Activated CD4-positive, alpha-beta T cell treated with anti-CD3 and anti-CD28 coated beads, Interleukin-2, amount 10 ng/mL, durations not matched to agents 7 days and 5 days (primary cell): ENCODE results near the gene AMBN. TPM values are rescaled to one million over a fixed set of nuclear protein-coding genes. Genes with fewer than 3 reads are reported as not detected.
"Not testable (repeated sequence)": the region's sequence is repeated elsewhere in the genome, so short reads cannot be mapped to it uniquely, and the experiment has no call there.

Experiments used
- CTCF ChIA-PET: fragments of 350-600 bp; sonication (Branson Sonifier 250); formaldehyde crosslinking; loops from one replicate; lab custom pipeline; 2021; ENCODE audit warnings: antibody characterized with exemption; lab: Charles Lee
- POLR2A ChIA-PET: fragments of 350-600 bp; sonication (Branson Sonifier 250); formaldehyde crosslinking; loops from one replicate; lab custom pipeline; 2021; ENCODE audit warnings: antibody characterized with exemption; lab: Charles Lee
- DNase-seq: peaks from one replicate; pipeline ENCODE4 v3.0.0-alpha.2; 2020
- H3K27ac Mint-ChIP-seq: one replicate; pipeline ENCODE4 v1.8.0; 2021; ENCODE audit warnings: mild to moderate bottlenecking, moderate library complexity, mixed read lengths
- H3K27me3 Mint-ChIP-seq: one replicate; pipeline ENCODE4 v1.8.0; 2021; ENCODE audit warnings: mixed read lengths
- H3K36me3 Mint-ChIP-seq: one replicate; pipeline ENCODE4 v1.8.0; 2021; ENCODE audit warnings: low read depth, mixed read lengths
- H3K4me1 Mint-ChIP-seq: one replicate; pipeline ENCODE4 v1.8.0; 2021; ENCODE audit warnings: mixed read lengths
- H3K4me3 Mint-ChIP-seq: one replicate; pipeline ENCODE4 v1.8.0; 2021; ENCODE audit warnings: mild to moderate bottlenecking, moderate library complexity, mixed read lengths
- H3K9me3 Mint-ChIP-seq: one replicate; pipeline ENCODE4 v1.8.0; 2021; ENCODE audit warnings: mixed read lengths
- total RNA-seq, 2 experiments: library from RNA; stranded (reverse); gene quantifications; one replicate each; pipeline ENCODE4 v1.2.3, GENCODE V29; 2021

The AMBN gene
- total RNA-seq, 2 experiments from 2014 or later: not detected

DNA sequence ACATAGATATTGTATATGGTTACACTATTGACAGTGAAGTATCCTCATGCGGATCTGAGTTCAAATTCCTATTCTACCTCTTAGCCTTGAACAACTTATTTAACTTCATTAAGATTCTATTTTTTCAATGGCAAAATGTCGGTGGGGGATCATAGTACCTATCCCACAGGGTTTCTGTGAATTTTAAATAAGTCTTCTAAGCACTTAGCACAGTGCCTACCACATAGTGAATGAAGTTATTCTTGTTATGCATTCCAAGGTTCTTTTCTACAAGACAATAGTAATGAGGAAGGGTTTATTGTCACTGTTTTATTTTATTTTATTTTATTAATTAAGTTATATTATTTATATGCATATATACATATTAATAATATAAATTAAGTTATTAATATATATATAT is 27.7 kb downstream of the AMBN start:
- Mint-ChIP-seq H3K27me3 (peaks cover 4% of the 10 kb centered on the region), H3K4me1 (no peaks in the 10 kb centered on the region), H3K9me3 (no peaks in the 10 kb centered on the region), H3K27ac (no peak overlapping the region), H3K36me3 (no peaks in the 10 kb centered on the region), H3K4me3 (no peak overlapping the region)
- ChIA-PET CTCF (no interaction called here), POLR2A (no interaction called here)
- DNase-seq: no peak

DNA sequence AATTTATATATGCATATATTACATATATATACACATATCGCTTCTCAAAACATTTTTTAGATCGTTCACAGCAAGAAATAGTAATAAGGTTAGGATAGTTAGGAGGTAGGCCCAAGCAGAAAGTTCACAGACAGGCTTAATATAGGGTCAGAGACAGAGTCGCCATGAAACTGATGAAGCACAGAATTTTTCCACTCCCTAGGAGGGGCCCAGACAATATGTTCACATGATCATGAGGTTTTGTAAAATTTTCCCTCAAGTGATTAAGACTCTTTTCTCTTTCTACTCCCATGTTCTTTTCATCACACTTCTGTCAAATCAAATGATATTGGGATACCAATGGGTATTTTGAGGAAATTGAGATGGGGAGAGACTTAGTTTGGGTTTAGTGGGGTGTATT is 31.3 kb downstream of the AMBN start:
- H3K36me3 Mint-ChIP-seq: no peaks in the 10 kb centered on the region
- ChIA-PET POLR2A (no interaction called here), CTCF (no interaction called here)
- no peaks in the 10 kb centered on the region for H3K9me3 Mint-ChIP-seq
- no peaks in the 10 kb centered on the region for H3K27me3 Mint-ChIP-seq
- H3K27ac Mint-ChIP-seq: no peak overlapping the region
- DNase-seq: peak; percentile 43
- H3K4me3 Mint-ChIP-seq: no peak overlapping the region
- no peaks in the 10 kb centered on the region for H3K4me1 Mint-ChIP-seq

DNA sequence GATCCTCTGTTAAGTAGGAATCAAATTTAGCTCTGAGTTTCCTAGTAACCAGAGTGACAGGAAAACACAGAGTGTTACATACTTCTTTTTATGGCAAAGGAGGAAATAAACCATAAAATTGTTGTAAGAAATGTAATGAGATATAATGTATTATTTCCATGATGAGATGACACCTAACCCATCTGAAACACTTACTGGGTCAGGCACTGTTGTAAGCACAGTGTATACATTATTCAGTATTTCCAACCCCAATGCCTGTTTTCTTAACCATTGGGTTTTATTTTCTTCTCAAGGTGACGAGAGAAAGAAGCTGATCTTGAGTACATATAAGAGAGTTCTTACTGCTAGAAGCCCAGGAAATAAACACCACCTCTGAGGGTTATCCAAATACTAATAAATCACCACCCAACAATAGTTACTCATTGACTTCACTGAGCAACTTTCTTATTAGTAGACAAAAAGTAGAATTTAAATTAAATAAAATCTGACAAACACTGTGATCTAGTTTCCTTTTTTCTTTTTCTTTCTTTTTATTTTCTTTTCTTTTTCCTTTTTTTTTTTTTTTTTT is 32.3 kb downstream of the AMBN start:
- DNase-seq: no peak
- peaks cover 1% of the 10 kb centered on the region for H3K27me3 Mint-ChIP-seq
- H3K9me3 Mint-ChIP-seq: no peaks in the 10 kb centered on the region
- ChIA-PET POLR2A (no interaction called here), CTCF (no interaction called here)
- H3K36me3 Mint-ChIP-seq: no peaks in the 10 kb centered on the region
- H3K4me1 Mint-ChIP-seq: peaks cover 2% of the 10 kb centered on the region
- no peak overlapping the region for H3K4me3 Mint-ChIP-seq
- no peak overlapping the region for H3K27ac Mint-ChIP-seq

DNA sequence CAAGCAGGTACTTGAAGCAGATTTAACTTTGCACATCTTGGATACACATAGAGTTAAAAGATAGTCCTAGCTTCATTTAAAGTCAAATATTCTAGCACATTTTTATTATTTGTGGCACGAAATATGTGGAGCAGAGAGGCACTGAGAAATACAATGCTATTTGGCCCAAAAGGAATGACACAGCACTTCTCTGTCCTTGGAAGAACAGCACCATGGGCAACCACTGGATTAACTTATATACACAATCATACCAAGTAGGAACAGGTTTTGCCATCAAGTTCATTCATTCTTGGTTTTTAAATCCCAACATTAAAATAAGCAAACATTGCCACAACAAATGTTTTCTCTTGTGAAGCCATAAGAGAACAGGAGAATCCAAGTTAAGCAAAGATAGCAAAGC is 35.6 kb downstream of the AMBN start:
- H3K4me3 Mint-ChIP-seq: no peak overlapping the region
- no peak overlapping the region for H3K27ac Mint-ChIP-seq
- H3K27me3 Mint-ChIP-seq: peaks cover 3% of the 10 kb centered on the region
- H3K4me1 Mint-ChIP-seq: peaks cover 2% of the 10 kb centered on the region
- no peaks in the 10 kb centered on the region for H3K36me3 Mint-ChIP-seq
- H3K9me3 Mint-ChIP-seq: no peaks in the 10 kb centered on the region
- POLR2A ChIA-PET: interaction anchor here (0.6 kb wide), 1 partner anchor 366 kb away, joined by 3 read pairs; the partner anchor contains the start of gene DCK
- no peak for DNase-seq
- CTCF ChIA-PET: interaction anchor here (0.6 kb wide), 1 partner anchor 146 kb away, joined by 3 read pairs; no protein-coding TSS in a partner anchor

DNA sequence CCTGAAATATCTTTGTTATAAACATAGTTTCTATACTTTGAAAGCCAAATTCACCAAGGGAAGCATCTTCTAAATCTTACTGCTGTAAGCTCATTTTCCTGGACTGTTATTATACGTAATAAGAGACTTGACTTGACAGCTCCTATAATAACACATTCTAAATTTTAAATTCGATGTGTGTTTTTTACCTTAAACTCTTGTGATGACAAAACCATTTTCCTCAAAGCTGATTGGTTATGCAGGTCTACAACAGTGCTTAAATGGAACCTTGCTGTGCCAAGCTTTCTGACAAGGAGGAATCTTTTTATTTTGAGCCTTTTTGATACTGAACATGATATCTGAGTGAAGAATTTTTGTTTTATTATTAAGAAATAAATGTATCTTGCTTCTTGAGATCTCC is 36.4 kb downstream of the AMBN start, which contains the start of gene ENAM:
TSS of gene ENAM (plus strand) at position 301 of the 400 bp plus-strand sequence. CDS start 757 bp downstream, outside the sequence.
- DNase-seq: no peak
- Mint-ChIP-seq H3K27me3 (peaks cover 5% of the 10 kb centered on the region), H3K4me3 (no peak within 1 kb of the TSS), H3K36me3 (no peaks in the 10 kb centered on the region), H3K9me3 (no peaks in the 10 kb centered on the region), H3K27ac (no peak within 1 kb of the TSS), H3K4me1 (peaks cover 2% of the 10 kb centered on the region)
- POLR2A ChIA-PET: no interaction called here
- CTCF ChIA-PET: interaction anchor here (0.6 kb wide), 1 partner anchor 322 kb away, joined by 4 read pairs; no protein-coding TSS in a partner anchor

DNA sequence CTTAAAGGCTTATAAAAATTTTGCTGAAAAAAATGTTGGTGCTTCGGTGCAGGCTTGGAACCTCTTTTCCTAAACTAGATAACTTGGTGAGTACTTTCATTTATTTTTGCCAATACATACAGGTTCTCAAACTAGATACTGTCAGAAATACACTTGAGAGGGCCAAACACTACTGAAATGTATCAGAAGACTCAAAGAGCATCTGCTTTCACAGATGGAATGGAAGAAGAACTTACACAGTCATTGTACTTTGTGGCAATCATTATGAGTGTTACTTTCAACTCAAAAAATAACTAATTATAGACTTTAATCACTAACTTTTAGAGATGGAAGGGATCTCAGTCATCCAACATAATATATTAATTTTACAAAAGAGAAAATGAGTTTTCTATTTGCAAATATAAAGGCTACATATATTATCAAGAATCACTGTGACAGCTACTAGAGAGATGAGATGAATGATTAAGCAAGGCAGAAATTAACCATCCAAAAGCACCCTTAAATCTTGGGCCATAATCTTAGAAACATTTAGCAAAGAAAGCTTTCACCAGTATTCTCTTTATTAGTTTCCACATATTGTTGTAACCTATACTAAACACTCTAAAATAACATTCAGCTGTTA is 37.5 kb downstream of the AMBN start:
- peaks cover 2% of the 10 kb centered on the region for H3K4me1 Mint-ChIP-seq
- no peak overlapping the region for H3K27ac Mint-ChIP-seq
- no peaks in the 10 kb centered on the region for H3K9me3 Mint-ChIP-seq
- H3K27me3 Mint-ChIP-seq: peaks cover 10% of the 10 kb centered on the region
- DNase-seq: no peak
- POLR2A ChIA-PET: no interaction called here
- no peak overlapping the region for H3K4me3 Mint-ChIP-seq
- H3K36me3 Mint-ChIP-seq: no peaks in the 10 kb centered on the region
- CTCF ChIA-PET: no interaction called here

DNA sequence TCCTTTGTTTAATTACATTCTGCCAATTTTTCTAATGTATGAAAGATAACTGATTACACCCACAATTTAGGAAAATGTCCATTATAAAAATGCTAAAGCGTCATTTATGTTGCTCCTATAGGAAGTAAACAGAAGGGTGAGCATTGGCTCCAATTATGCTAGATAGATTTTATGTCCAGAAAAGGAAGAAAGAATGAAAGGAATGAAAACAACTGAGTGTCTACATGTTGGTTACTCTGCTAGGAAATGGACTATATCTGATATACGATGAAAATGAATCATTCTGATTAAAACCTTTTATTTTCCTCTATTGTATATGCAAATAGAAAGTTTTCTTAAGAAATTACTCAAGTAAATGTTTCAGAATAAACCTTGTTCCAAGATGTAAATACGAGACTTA is 38.1 kb downstream of the AMBN start:
- Mint-ChIP-seq H3K4me3 (no peak overlapping the region), H3K36me3 (no peaks in the 10 kb centered on the region), H3K9me3 (no peaks in the 10 kb centered on the region), H3K27me3 (peaks cover 10% of the 10 kb centered on the region), H3K4me1 (peaks cover 2% of the 10 kb centered on the region), H3K27ac (no peak overlapping the region)
- POLR2A ChIA-PET: no interaction called here
- CTCF ChIA-PET: no interaction called here
- no peak for DNase-seq

DNA sequence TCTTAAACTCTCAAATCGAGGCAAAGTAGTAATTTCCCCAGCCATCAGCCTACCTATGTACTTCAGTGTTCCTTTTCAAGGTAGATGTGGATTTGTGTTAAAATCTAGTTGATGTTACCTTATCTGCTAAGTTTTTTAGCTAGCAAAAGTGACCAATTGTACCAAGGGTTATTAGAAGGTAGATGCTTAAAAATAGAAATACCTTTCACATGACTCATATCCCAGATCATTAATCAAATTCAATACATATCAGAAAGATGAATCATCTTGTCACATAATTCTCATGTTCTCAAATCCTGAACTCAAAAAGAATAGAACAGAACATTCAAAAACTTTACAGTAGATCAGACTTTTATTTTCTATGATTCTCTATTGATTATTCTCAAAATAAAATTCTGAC is 40.0 kb downstream of the AMBN start:
- Mint-ChIP-seq H3K27me3 (peaks cover 10% of the 10 kb centered on the region), H3K9me3 (no peaks in the 10 kb centered on the region), H3K36me3 (no peaks in the 10 kb centered on the region), H3K4me1 (peaks cover 2% of the 10 kb centered on the region), H3K4me3 (no peak overlapping the region), H3K27ac (no peak overlapping the region)
- POLR2A ChIA-PET: no interaction called here
- CTCF ChIA-PET: no interaction called here
- DNase-seq: no peak

DNA sequence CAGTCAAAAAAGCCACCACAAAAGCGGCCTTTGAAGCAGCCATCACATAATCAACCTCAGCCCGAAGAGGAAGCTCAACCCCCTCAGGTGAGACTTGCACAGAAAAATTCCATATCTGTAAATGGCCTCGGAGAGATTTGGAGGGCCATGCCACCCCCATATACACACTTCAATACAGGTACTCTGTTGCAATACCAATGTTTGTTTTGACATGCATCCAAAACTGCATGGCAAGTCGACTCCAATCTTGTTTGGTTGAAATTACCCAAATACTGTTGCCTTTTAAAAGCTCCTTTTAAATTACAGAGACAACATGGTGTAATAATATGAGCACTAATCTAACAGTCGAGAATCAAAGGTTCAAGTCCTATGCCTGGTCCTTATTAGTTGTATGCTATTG is 42.4 kb downstream of the AMBN start:
- H3K4me3 Mint-ChIP-seq: no peak overlapping the region
- no peak overlapping the region for H3K27ac Mint-ChIP-seq
- POLR2A ChIA-PET: no interaction called here
- H3K27me3 Mint-ChIP-seq: peaks cover 9% of the 10 kb centered on the region
- no peaks in the 10 kb centered on the region for H3K4me1 Mint-ChIP-seq
- no peaks in the 10 kb centered on the region for H3K9me3 Mint-ChIP-seq
- no peaks in the 10 kb centered on the region for H3K36me3 Mint-ChIP-seq
- CTCF ChIA-PET: no interaction called here
- DNase-seq: no peak

DNA sequence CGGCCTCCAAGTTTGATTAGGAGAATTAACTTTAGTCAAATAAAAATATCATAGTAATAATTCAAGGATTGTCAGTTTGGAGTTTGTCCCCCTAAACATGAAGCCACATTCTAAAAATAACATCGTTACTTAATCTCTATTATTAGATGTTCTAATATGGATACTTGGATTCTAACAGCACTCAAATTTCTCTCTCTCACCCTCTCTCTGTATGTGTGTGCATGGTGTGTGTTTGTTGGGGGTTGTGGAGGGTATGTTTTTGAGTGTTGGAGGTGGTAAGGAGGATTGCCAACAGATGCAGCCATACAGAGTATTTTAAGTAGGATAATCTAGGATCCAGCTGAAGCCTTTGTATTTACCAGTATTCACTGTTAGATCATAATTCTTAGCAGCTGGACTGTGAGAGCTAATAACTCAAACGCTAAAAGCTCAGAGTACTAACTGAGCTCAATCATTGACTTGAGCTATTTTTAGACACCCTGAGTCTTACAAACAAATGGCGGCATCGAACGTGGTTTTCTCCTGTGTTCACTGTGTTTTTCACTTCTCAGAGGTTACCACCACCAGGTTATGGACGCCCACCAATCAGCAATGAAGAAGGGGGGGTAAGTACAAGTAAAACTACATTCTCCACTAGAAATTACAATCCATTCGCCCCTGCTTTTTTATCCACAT is 45.3 kb downstream of the AMBN start:
- ChIA-PET CTCF (interaction anchor here (0.6 kb wide), 1 partner anchor 79 kb away, joined by 3 read pairs; no protein-coding TSS in a partner anchor), POLR2A (interaction anchor here (0.6 kb wide), 1 partner anchor 129 kb away, joined by 5 read pairs; no protein-coding TSS in a partner anchor)
- Mint-ChIP-seq H3K9me3 (no peaks in the 10 kb centered on the region), H3K27ac (no peak overlapping the region), H3K4me3 (no peak overlapping the region), H3K27me3 (peaks cover 7% of the 10 kb centered on the region), H3K4me1 (peaks cover 6% of the 10 kb centered on the region), H3K36me3 (no peaks in the 10 kb centered on the region)
- no peak for DNase-seq

DNA sequence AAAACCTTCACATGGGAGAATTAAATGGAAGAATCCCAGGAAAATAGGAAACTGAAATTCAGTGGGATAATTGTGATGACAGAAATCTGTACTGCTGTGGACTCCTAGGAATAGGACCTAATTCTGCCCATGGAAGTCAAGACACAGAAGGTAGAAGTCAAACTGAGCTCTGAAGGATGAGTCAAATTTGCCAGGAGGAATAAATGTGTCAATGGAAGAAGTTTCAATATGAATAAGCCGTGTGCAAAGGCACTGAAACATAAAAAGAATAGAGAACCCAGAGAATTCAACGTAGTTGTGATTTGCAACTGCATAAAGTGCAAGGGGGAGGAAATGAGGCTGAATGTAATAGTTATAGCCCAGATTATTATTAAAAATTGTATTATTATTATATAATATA is 48.1 kb downstream of the AMBN start:
- H3K27ac Mint-ChIP-seq: no peak overlapping the region

DNA sequence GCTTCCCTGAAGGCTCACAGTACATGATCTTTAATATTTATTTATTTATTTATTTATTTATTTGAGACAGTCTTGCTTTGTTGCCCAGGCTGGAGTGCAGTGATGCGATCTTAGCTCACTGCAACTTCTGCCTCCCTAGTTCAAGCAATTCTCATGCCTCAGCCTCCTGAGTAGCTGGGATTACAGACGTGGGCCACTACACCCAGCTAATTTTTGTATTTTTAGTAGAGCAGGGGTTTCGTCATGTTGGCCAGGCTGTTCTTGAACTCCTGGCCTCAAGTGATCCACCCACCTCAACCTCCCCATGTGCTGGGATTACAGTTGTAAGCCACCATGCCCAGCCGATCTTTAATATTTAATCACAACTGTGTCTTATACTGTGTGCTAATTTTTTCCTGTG is 58.7 kb downstream of the AMBN start:
- H3K27me3 Mint-ChIP-seq, POLR2A ChIA-PET, DNase-seq, H3K4me3 Mint-ChIP-seq, H3K9me3 Mint-ChIP-seq, H3K36me3 Mint-ChIP-seq, H3K27ac Mint-ChIP-seq, CTCF ChIA-PET, H3K4me1 Mint-ChIP-seq: not testable (repeated sequence)

More for the DNA sequence above, 48.1 kb downstream of the AMBN start:
- no peak overlapping the region for H3K4me3 Mint-ChIP-seq
- H3K9me3 Mint-ChIP-seq: no peaks in the 10 kb centered on the region
- H3K27me3 Mint-ChIP-seq: no peaks in the 10 kb centered on the region
- peaks cover 6% of the 10 kb centered on the region for H3K4me1 Mint-ChIP-seq
- ChIA-PET POLR2A (no interaction called here), CTCF (no interaction called here)
- H3K36me3 Mint-ChIP-seq: no peaks in the 10 kb centered on the region
- DNase-seq: no peak

DNA sequence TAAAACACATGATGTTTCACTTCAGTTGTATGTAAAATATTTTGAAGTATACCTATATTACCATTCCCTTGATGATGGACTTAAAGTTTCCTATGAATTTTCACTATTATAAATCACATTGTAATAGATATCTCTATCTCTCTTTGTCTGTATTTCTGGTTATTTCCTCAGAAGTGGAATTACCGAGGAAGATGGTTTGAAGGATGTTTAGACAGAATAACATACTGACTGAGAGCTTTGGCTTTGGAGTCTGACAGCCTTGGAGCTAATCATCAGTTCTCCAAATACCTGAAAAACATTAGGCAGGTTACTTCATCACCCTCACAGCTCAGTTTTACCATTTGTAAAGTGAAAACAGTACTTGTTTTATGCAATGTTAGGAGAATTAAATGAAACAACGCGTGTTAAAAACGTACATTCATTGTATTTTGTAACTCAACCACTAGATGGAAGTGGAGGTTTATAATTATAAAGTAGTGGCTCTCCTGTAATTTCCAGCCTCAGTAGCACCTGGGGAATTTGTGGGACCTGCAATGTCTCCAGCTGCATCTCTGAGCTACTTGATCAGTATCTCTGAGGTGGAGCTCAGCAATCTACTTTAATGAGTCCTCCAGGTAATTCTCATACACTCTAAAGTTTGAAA is 59.9 kb downstream of the AMBN start:
- Mint-ChIP-seq H3K27ac (no peak overlapping the region), H3K4me1 (peaks cover 8% of the 10 kb centered on the region), H3K27me3 (peaks cover 12% of the 10 kb centered on the region), H3K4me3 (no peak overlapping the region), H3K9me3 (no peaks in the 10 kb centered on the region), H3K36me3 (no peaks in the 10 kb centered on the region)
- DNase-seq: peak; percentile 11
- CTCF ChIA-PET: interaction anchor here (0.6 to 1.1 kb wide), 4 partner anchors 11 to 357 kb away, joined by 3 read pairs; no protein-coding TSS in a partner anchor
- POLR2A ChIA-PET: no interaction called here
